Adrenal gland (tissue), 5 donors: ENCODE measurements around the gene GNLY.

Experiments
- POLR2A ChIP-seq, 2 donors: fragments of 450-650 bp; IDR thresholded peaks; one replicate each; pipeline ENCODE4 v1.6.1; 2017; ENCODE audit warnings: antibody characterized with exemption in 2 of 2, mild to moderate bottlenecking in 2 of 2, moderate library complexity in 1 of 2
- TF ChIP-seq, protein P1 (sequence below), 6 experiments: fragments of 450-650 bp in 4 of 6; fragments of 200-600 bp in 2 of 6; sonication (generic) in 1 of 6; IDR thresholded peaks; 1 replicate in 5 of 6; 2 replicates in 1 of 6; pipeline versions ENCODE4 v1.5.1 to v1.8.0; 2016 to 2021; ENCODE audit warnings: antibody characterized with exemption in 6 of 6, mild to moderate bottlenecking in 2 of 6, moderate library complexity in 1 of 6
- donor health status: DM: no; HTN: no; CAD: no.

DNA sequence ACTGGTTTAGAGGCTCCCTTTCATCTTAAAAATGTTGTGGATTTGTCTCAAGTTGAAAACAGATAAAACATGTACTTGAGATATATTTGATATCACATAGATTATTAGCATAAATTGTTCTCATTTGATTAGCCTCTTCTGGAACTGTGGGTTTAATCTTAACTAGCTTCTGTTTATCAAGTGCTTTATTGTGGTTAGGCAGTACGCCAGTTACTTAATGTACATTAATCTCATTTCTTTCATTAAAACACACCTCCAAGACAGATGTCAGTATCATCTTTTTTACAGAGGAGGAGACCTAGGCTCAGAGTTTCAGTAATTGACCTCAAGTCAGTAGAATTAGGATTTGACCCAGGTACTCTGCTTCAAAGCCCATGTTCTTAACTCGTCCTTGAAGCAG lies 48.0 kb upstream of the GNLY start:
- TF ChIP-seq, protein P1, sequence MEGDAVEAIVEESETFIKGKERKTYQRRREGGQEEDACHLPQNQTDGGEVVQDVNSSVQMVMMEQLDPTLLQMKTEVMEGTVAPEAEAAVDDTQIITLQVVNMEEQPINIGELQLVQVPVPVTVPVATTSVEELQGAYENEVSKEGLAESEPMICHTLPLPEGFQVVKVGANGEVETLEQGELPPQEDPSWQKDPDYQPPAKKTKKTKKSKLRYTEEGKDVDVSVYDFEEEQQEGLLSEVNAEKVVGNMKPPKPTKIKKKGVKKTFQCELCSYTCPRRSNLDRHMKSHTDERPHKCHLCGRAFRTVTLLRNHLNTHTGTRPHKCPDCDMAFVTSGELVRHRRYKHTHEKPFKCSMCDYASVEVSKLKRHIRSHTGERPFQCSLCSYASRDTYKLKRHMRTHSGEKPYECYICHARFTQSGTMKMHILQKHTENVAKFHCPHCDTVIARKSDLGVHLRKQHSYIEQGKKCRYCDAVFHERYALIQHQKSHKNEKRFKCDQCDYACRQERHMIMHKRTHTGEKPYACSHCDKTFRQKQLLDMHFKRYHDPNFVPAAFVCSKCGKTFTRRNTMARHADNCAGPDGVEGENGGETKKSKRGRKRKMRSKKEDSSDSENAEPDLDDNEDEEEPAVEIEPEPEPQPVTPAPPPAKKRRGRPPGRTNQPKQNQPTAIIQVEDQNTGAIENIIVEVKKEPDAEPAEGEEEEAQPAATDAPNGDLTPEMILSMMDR (IDR thresholded peaks at IDR 0.05): no peak
- no peak for TF ChIP-seq POLR2A (IDR thresholded peaks at IDR 0.05)
